A172 (cell line): ENCODE data around the gene RBCK1. TPM values are rescaled to one million over a fixed set of nuclear protein-coding genes. Genes with fewer than 3 reads are reported as not detected.
"Not testable (repeated sequence)": the region's sequence is repeated elsewhere in the genome, so short reads cannot be mapped to it uniquely, and the experiment has no call there.

Source experiments
- DNase-seq: peaks from one replicate; pipeline ENCODE4 v3.0.0-alpha.2; 2015; ENCODE audit warnings: low spot score
- total RNA-seq: library from RNA; depleted of rRNA; stranded (reverse); fragments of >200 nt; shearing (Covaris generic); gene quantifications from 2 replicates; pipeline ENCODE4 v1.2.3, GENCODE V29; 2014; rRNA removed

The RBCK1 gene
- total RNA-seq, 1 experiment from 2014 or later, result 101 TPM

GRCh38 chr20:472889-473292 lies 64.8 kb downstream of the RBCK1 start:
- no peak for DNase-seq

- DNase-seq, result no peak
Observed at GRCh38 chr20:474581-474980, 66.5 kb downstream of the RBCK1 start.

GRCh38 chr20:475463-476357 lies 67.6 kb downstream of the RBCK1 start:
- DNase-seq, result no peak

- not testable (repeated sequence) for DNase-seq
Observed at GRCh38 chr20:476561-477249, 68.6 kb downstream of the RBCK1 start.

- no peak for DNase-seq
Observed at GRCh38 chr20:478010-478948, 70.2 kb downstream of the RBCK1 start.

GRCh38 chr20:478949-479429 lies 70.9 kb downstream of the RBCK1 start:
- peak; percentile 70 for DNase-seq

GRCh38 chr20:479487-479886 lies 71.4 kb downstream of the RBCK1 start:
- DNase-seq, result no peak

GRCh38 chr20:480044-480443 lies 71.9 kb downstream of the RBCK1 start:
- DNase-seq, result no peak

GRCh38 chr20:481167-481566 lies 73.1 kb downstream of the RBCK1 start:
- DNase-seq, result no peak

Other genes with a start within 250 kb of the RBCK1 start
- not detected in 2 replicates for gene DEFB128, start 218.6 kb upstream of the RBCK1 start, total RNA-seq
- gene DEFB129, start 181.0 kb upstream of the RBCK1 start, total RNA-seq, result not detected in 2 replicates
- not detected in 2 replicates for gene DEFB132, start 150.6 kb upstream of the RBCK1 start, total RNA-seq
- gene C20orf96, start 117.5 kb upstream of the RBCK1 start, total RNA-seq, result 3.1 and 3.8 TPM in 2 replicates
- 12.9 and 18.2 TPM in 2 replicates for gene ZCCHC3, start 110.7 kb upstream of the RBCK1 start, total RNA-seq
- gene SOX12, start 82.7 kb upstream of the RBCK1 start, total RNA-seq, result 7.4 and 9.4 TPM in 2 replicates
- gene NRSN2, start 61.2 kb upstream of the RBCK1 start, total RNA-seq, result 28.5 and 45.1 TPM in 2 replicates
- gene TRIB3, start 27.5 kb upstream of the RBCK1 start, total RNA-seq, result 23.2 and 25.6 TPM in 2 replicates
- gene TBC1D20, start 54.2 kb downstream of the RBCK1 start, total RNA-seq, result 29.6 and 29.7 TPM in 2 replicates
- gene CSNK2A1, start 135.5 kb downstream of the RBCK1 start, total RNA-seq, result 195 and 258 TPM in 2 replicates
- not detected in 2 replicates for gene TCF15, start 202.0 kb downstream of the RBCK1 start, total RNA-seq
- gene SRXN1, start 244.9 kb downstream of the RBCK1 start, total RNA-seq, result 142 and 158 TPM in 2 replicates